Measurements from ENCODE around the gene ADIPOR2.

GRCh38 chr12:1799051-1799881 lies 108.4 kb downstream of the ADIPOR2 start:
- TF ChIP-seq POLR2A (IDR thresholded peaks at IDR 0.05) = no peak
- no peak for TF ChIP-seq CTCF (IDR thresholded peaks at IDR 0.05)

All from testis (tissue), 2 donors.